ENCODE measurements around the gene ECHDC3.

ECHDC3 gene

GRCh38 chr10:11742009-11742778 is at the start of gene ECHDC3:
TSS of gene ECHDC3 (plus strand) at chr10:11742382. CDS start at chr10:11742577, 195 bp downstream.
- Histone ChIP-seq H3K27me3 (ENCODE audit: control insufficient read depth, insufficient read depth, low read length) (no peaks in the 10 kb centered on the region), H3K4me1 (ENCODE audit: control insufficient read depth, insufficient read depth, low read length) (peaks cover 7% of the 10 kb centered on the region; the same call in 1 of the 2 replicates), H3K27ac (ENCODE audit: low read depth, low read length) (peak within 1 kb of the TSS; percentile 18), H3K36me3 (ENCODE audit: control insufficient read depth, insufficient read depth, low read length) (0 out of 2 replicates have a peak, but pooled peaks cover 4% of the 10 kb centered on the region), H3K9me3 (ENCODE audit: control insufficient read depth, insufficient read depth, low read length) (no peaks in the 10 kb centered on the region), H3K9ac (ENCODE audit: low read depth, low read length) (peak within 1 kb of the TSS; percentile 72; the same call in 1 of the 2 replicates), H3K4me3 (ENCODE audit: low read depth, low read length) (peak within 1 kb of the TSS; percentile 71)

- no peaks in the 10 kb centered on the region for H3K4me1 ChIP-seq (ENCODE audit: control insufficient read depth, insufficient read depth, low read length)
- no peaks in the 10 kb centered on the region for H3K36me3 ChIP-seq (ENCODE audit: control insufficient read depth, insufficient read depth, low read length)
- H3K4me3 ChIP-seq (ENCODE audit: low read depth, low read length): no peak overlapping the region
- no peak overlapping the region for H3K27ac ChIP-seq (ENCODE audit: low read depth, low read length)
- no peaks in the 10 kb centered on the region for H3K27me3 ChIP-seq (ENCODE audit: control insufficient read depth, insufficient read depth, low read length)
- no peak overlapping the region for H3K9ac ChIP-seq (ENCODE audit: low read depth, low read length)
- H3K9me3 ChIP-seq (ENCODE audit: control insufficient read depth, insufficient read depth, low read length): no peaks in the 10 kb centered on the region
Observed at GRCh38 chr10:11693376-11693775, 48.8 kb upstream of the ECHDC3 start.

GRCh38 chr10:11695779-11696178 is 46.4 kb upstream of the ECHDC3 start:
- no peaks in the 10 kb centered on the region for H3K27me3 ChIP-seq (ENCODE audit: control insufficient read depth, insufficient read depth, low read length)
- H3K9me3 ChIP-seq (ENCODE audit: control insufficient read depth, insufficient read depth, low read length): no peaks in the 10 kb centered on the region
- no peaks in the 10 kb centered on the region for H3K36me3 ChIP-seq (ENCODE audit: control insufficient read depth, insufficient read depth, low read length)
- H3K4me1 ChIP-seq (ENCODE audit: control insufficient read depth, insufficient read depth, low read length): no peaks in the 10 kb centered on the region
- no peak overlapping the region for H3K4me3 ChIP-seq (ENCODE audit: low read depth, low read length)
- no peak overlapping the region for H3K9ac ChIP-seq (ENCODE audit: low read depth, low read length)
- H3K27ac ChIP-seq (ENCODE audit: low read depth, low read length): no peak overlapping the region

GRCh38 chr10:11697718-11698527 is 44.3 kb upstream of the ECHDC3 start:
- Histone ChIP-seq H3K27me3 (ENCODE audit: control insufficient read depth, insufficient read depth, low read length) (no peaks in the 10 kb centered on the region), H3K36me3 (ENCODE audit: control insufficient read depth, insufficient read depth, low read length) (no peaks in the 10 kb centered on the region), H3K27ac (ENCODE audit: low read depth, low read length) (no peak overlapping the region), H3K9ac (ENCODE audit: low read depth, low read length) (no peak overlapping the region), H3K4me3 (ENCODE audit: low read depth, low read length) (no peak overlapping the region), H3K4me1 (ENCODE audit: control insufficient read depth, insufficient read depth, low read length) (no peaks in the 10 kb centered on the region), H3K9me3 (ENCODE audit: control insufficient read depth, insufficient read depth, low read length) (no peaks in the 10 kb centered on the region)

- no peaks in the 10 kb centered on the region for H3K9me3 ChIP-seq (ENCODE audit: control insufficient read depth, insufficient read depth, low read length)
- no peak overlapping the region for H3K4me3 ChIP-seq (ENCODE audit: low read depth, low read length)
- no peak overlapping the region for H3K9ac ChIP-seq (ENCODE audit: low read depth, low read length)
- H3K36me3 ChIP-seq (ENCODE audit: control insufficient read depth, insufficient read depth, low read length): no peaks in the 10 kb centered on the region
- no peaks in the 10 kb centered on the region for H3K4me1 ChIP-seq (ENCODE audit: control insufficient read depth, insufficient read depth, low read length)
- H3K27ac ChIP-seq (ENCODE audit: low read depth, low read length): no peak overlapping the region
- H3K27me3 ChIP-seq (ENCODE audit: control insufficient read depth, insufficient read depth, low read length): no peaks in the 10 kb centered on the region
Observed at GRCh38 chr10:11698691-11699549, 43.3 kb upstream of the ECHDC3 start.

- no peaks in the 10 kb centered on the region for H3K36me3 ChIP-seq (ENCODE audit: control insufficient read depth, insufficient read depth, low read length)
- no peaks in the 10 kb centered on the region for H3K4me1 ChIP-seq (ENCODE audit: control insufficient read depth, insufficient read depth, low read length)
- no peak overlapping the region for H3K4me3 ChIP-seq (ENCODE audit: low read depth, low read length)
- no peaks in the 10 kb centered on the region for H3K9me3 ChIP-seq (ENCODE audit: control insufficient read depth, insufficient read depth, low read length)
- no peak overlapping the region for H3K27ac ChIP-seq (ENCODE audit: low read depth, low read length)
- H3K27me3 ChIP-seq (ENCODE audit: control insufficient read depth, insufficient read depth, low read length): no peaks in the 10 kb centered on the region
- no peak overlapping the region for H3K9ac ChIP-seq (ENCODE audit: low read depth, low read length)
Observed at GRCh38 chr10:11699550-11700097, 42.6 kb upstream of the ECHDC3 start.

- no peak overlapping the region for H3K27ac ChIP-seq (ENCODE audit: low read depth, low read length)
- H3K4me3 ChIP-seq (ENCODE audit: low read depth, low read length): no peak overlapping the region
- H3K4me1 ChIP-seq (ENCODE audit: control insufficient read depth, insufficient read depth, low read length): no peaks in the 10 kb centered on the region
- no peaks in the 10 kb centered on the region for H3K36me3 ChIP-seq (ENCODE audit: control insufficient read depth, insufficient read depth, low read length)
- H3K27me3 ChIP-seq (ENCODE audit: control insufficient read depth, insufficient read depth, low read length): no peaks in the 10 kb centered on the region
- H3K9ac ChIP-seq (ENCODE audit: low read depth, low read length): no peak overlapping the region
- no peaks in the 10 kb centered on the region for H3K9me3 ChIP-seq (ENCODE audit: control insufficient read depth, insufficient read depth, low read length)
Observed at GRCh38 chr10:11700539-11700938, 41.6 kb upstream of the ECHDC3 start.

- Histone ChIP-seq H3K9me3 (ENCODE audit: control insufficient read depth, insufficient read depth, low read length) (no peaks in the 10 kb centered on the region), H3K4me1 (ENCODE audit: control insufficient read depth, insufficient read depth, low read length) (no peaks in the 10 kb centered on the region), H3K36me3 (ENCODE audit: control insufficient read depth, insufficient read depth, low read length) (no peaks in the 10 kb centered on the region), H3K9ac (ENCODE audit: low read depth, low read length) (no peak overlapping the region), H3K27ac (ENCODE audit: low read depth, low read length) (no peak overlapping the region), H3K27me3 (ENCODE audit: control insufficient read depth, insufficient read depth, low read length) (no peaks in the 10 kb centered on the region), H3K4me3 (ENCODE audit: low read depth, low read length) (no peak overlapping the region)
Observed at GRCh38 chr10:11701451-11702095, 40.6 kb upstream of the ECHDC3 start.

- H3K4me3 ChIP-seq (ENCODE audit: low read depth, low read length): no peak overlapping the region
- H3K27ac ChIP-seq (ENCODE audit: low read depth, low read length): no peak overlapping the region
- no peak overlapping the region for H3K9ac ChIP-seq (ENCODE audit: low read depth, low read length)
- no peaks in the 10 kb centered on the region for H3K27me3 ChIP-seq (ENCODE audit: control insufficient read depth, insufficient read depth, low read length)
- H3K9me3 ChIP-seq (ENCODE audit: control insufficient read depth, insufficient read depth, low read length): no peaks in the 10 kb centered on the region
- H3K36me3 ChIP-seq (ENCODE audit: control insufficient read depth, insufficient read depth, low read length): no peaks in the 10 kb centered on the region
- no peaks in the 10 kb centered on the region for H3K4me1 ChIP-seq (ENCODE audit: control insufficient read depth, insufficient read depth, low read length)
Observed at GRCh38 chr10:11702264-11702663, 39.9 kb upstream of the ECHDC3 start.

- H3K36me3 ChIP-seq (ENCODE audit: control insufficient read depth, insufficient read depth, low read length): no peaks in the 10 kb centered on the region
Observed at GRCh38 chr10:11704092-11704491, 38.1 kb upstream of the ECHDC3 start.

More at GRCh38 chr10:11704092-11704491, 38.1 kb upstream of the ECHDC3 start:
- Histone ChIP-seq H3K4me3 (ENCODE audit: low read depth, low read length) (no peak overlapping the region), H3K27ac (ENCODE audit: low read depth, low read length) (no peak overlapping the region), H3K27me3 (ENCODE audit: control insufficient read depth, insufficient read depth, low read length) (no peaks in the 10 kb centered on the region), H3K4me1 (ENCODE audit: control insufficient read depth, insufficient read depth, low read length) (no peaks in the 10 kb centered on the region), H3K9me3 (ENCODE audit: control insufficient read depth, insufficient read depth, low read length) (no peaks in the 10 kb centered on the region), H3K9ac (ENCODE audit: low read depth, low read length) (no peak overlapping the region)
